ENCODE measurements around the gene EHD3. TPM values are rescaled to one million over a fixed set of nuclear protein-coding genes. Genes with fewer than 3 reads are reported as not detected.

EHD3 gene
- total and polyA plus RNA-seq, 2 of the 8 experiments (the other 6 are each of a cell fraction or from before 2014, with no cell fraction given): 9.3 to 12.0 TPM

- Histone ChIP-seq H4K5ac (ENCODE audit: insufficient read length, low read depth, low read length) (no peak overlapping the region), H3K23me2 (ENCODE audit: low read depth, low read length) (no peaks in the 10 kb centered on the region), H2BK15ac (ENCODE audit: low read length) (no peak overlapping the region), H2BK12ac (ENCODE audit: low read depth, low read length) (no peak overlapping the region), H4K8ac (ENCODE audit: extremely low read depth, insufficient read depth, low read length) (no peak overlapping the region), H3K27ac (ENCODE audit: low read depth, low read length) (no peak overlapping the region), H2BK5ac (ENCODE audit: low read depth, low read length) (no peak overlapping the region), H3K79me1 (ENCODE audit: low read depth, low read length) (no peaks in the 10 kb centered on the region), H3K27me3 (replicated peaks in 1 of 4; ENCODE audit: control insufficient read depth in 3 of 4, extremely low read depth in 1 of 4, insufficient read depth in 3 of 4, low read length in 3 of 4) (no peaks in the 10 kb centered on the region), H3K4ac (replicated peaks; ENCODE audit: insufficient read length, low read depth, low read length) (no peak overlapping the region), H3K4me2 (ENCODE audit: insufficient read depth in 1 of 2, low read depth in 2 of 2, low read length in 2 of 2) (no peak overlapping the region), H2AFZ (ENCODE audit: low read length) (no peak overlapping the region), H3K14ac (ENCODE audit: insufficient read length) (no peak overlapping the region), H3K36me3 (ENCODE audit: control insufficient read depth in 2 of 4, insufficient read depth in 4 of 4, low read length in 3 of 4) (no peaks in the 10 kb centered on the region), H4K91ac (replicated peaks; ENCODE audit: insufficient read length, low read length) (no peak overlapping the region), H2BK120ac (replicated peaks; ENCODE audit: low read depth, low read length) (no peak overlapping the region), H4K20me1 (replicated peaks in 1 of 2; ENCODE audit: control insufficient read depth in 1 of 2, insufficient read depth in 2 of 2, low read length in 2 of 2) (no peaks in the 10 kb centered on the region), H3K18ac (ENCODE audit: extremely low read depth, low read length) (no peak overlapping the region), H3K9me3 (ENCODE audit: insufficient read depth in 2 of 2, low read depth in 1 of 2, low read length in 1 of 2) (no peaks in the 10 kb centered on the region), H3K4me3 (ENCODE audit: extremely low read depth in 1 of 4, insufficient read depth in 2 of 4, low read depth in 3 of 4, low read length in 4 of 4) (no peak overlapping the region), H3K23ac (ENCODE audit: insufficient read length) (no peak overlapping the region), H3K56ac (replicated peaks; ENCODE audit: insufficient read length, low read depth, low read length) (no peak overlapping the region), H3K9ac (replicated peaks in 1 of 4; ENCODE audit: extremely low read depth in 1 of 4, low read depth in 3 of 4, low read length in 3 of 4) (no peak overlapping the region), H2BK20ac (ENCODE audit: low read length) (no peak overlapping the region), H2AK5ac (ENCODE audit: low read depth, low read length) (no peak overlapping the region), H3K4me1 (replicated peaks in 1 of 4; ENCODE audit: control insufficient read depth in 3 of 4, insufficient read depth in 4 of 4, low read length in 3 of 4) (no peaks in the 10 kb centered on the region), H3K79me2 (ENCODE audit: control insufficient read depth in 1 of 2, insufficient read depth in 2 of 2, low read length in 2 of 2) (no peaks in the 10 kb centered on the region)
- WGBS, 2 experiments (ENCODE audit: extremely low coverage in 1 of 2, insufficient coverage in 1 of 2, insufficient read length in 1 of 2, insufficient replicate concordance in 2 of 2, low coverage in 1 of 2, low lambda C conversion rate in 2 of 2, missing lambda C conversion rate in 1 of 2): 90% methylated on average over 5 of the region's 5 CpGs; no CpG with 5 or more reads in 1 of the 2 experiments
- DNase-seq (ENCODE audit: low read depth in 1 of 2, low spot score in 2 of 2) (no peak), FAIRE-seq (no peak)
- CTCF ChIA-PET (ENCODE audit: partially characterized antibody): interaction anchor here (0.7 to 2.1 kb wide), 7 partner anchors 9 to 575 kb away, joined by 3 to 6 read pairs (median 4); no protein-coding TSS in a partner anchor
- POLR2A ChIA-PET (ENCODE audit: partially characterized antibody): no interaction called here
- TF ChIP-seq HDAC6 (IDR thresholded peaks at IDR 0.05; ENCODE audit: low read depth, low read length) (no peak), GABPA (IDR thresholded peaks at IDR 0.05; ENCODE audit: borderline replicate concordance, insufficient read depth, low read length) (no peak), TBP (IDR thresholded peaks at IDR 0.05; ENCODE audit: low read depth, low read length) (no peak), ASH2L (IDR thresholded peaks at IDR 0.05; ENCODE audit: low read length) (no peak), GTF2F1 (IDR thresholded peaks at IDR 0.05; ENCODE audit: borderline replicate concordance, low read depth, low read length) (no peak), CBX5 (IDR thresholded peaks at IDR 0.05; ENCODE audit: low read depth, low read length) (no peak), PHF8 (conservative IDR thresholded peaks at IDR 0.05; ENCODE audit: low read depth, low read length) (no peak), SIX5 (IDR thresholded peaks at IDR 0.05; ENCODE audit: low read depth, low read length) (no peak), BRCA1 (IDR thresholded peaks at IDR 0.05; ENCODE audit: low read depth, low read length) (no peak), KDM5A (IDR thresholded peaks at IDR 0.05; ENCODE audit: low read length) (no peak), SAP30 (IDR thresholded peaks at IDR 0.05; ENCODE audit: insufficient read depth, insufficient replicate concordance, low read length) (no peak), SIN3A (conservative IDR thresholded peaks at IDR 0.05 in 1 of 2, IDR thresholded peaks at IDR 0.05 in 1 of 2; ENCODE audit: low read depth in 1 of 2, low read length in 2 of 2) (no peak), TEAD4 (IDR thresholded peaks at IDR 0.05; ENCODE audit: low read depth, low read length) (no peak), BCL11A (IDR thresholded peaks at IDR 0.05; ENCODE audit: low read depth in 2 of 2, low read length in 2 of 2) (no peak)
Measured at GRCh38 chr2:31286961-31287550, 53.1 kb downstream of the EHD3 start.

All from H1 (cell line).